HG02840 (cell line): ENCODE results near the gene GPRASP1.

ENCODE experiments used
- ATAC-seq: cut with Tn5 transposase; IDR thresholded peaks from one replicate; pipeline ENCODE4 v1.9.1; 2021; ENCODE audit warnings: mild to moderate bottlenecking, moderate library complexity, moderate number of reproducible peaks; ENCODE audit not compliant: unreplicated experiment, low FRiP score

GPRASP1 gene

GRCh38 chrX:102697494-102697893 lies 46.2 kb downstream of the GPRASP1 start:
- ATAC-seq, result no peak
